NCI-H128 (cell line): ENCODE results near the gene ZIC1.

Experiments used
- DNase-seq: peaks from one replicate; lab custom pipeline; 2025; ENCODE audit not compliant: unreplicated experiment; lab: John Stamatoyannopoulos, UW

ZIC1 gene

GRCh38 chr3:147380387-147380951 is 28.7 kb upstream of the ZIC1 start:
- DNase-seq = no peak

DNA sequence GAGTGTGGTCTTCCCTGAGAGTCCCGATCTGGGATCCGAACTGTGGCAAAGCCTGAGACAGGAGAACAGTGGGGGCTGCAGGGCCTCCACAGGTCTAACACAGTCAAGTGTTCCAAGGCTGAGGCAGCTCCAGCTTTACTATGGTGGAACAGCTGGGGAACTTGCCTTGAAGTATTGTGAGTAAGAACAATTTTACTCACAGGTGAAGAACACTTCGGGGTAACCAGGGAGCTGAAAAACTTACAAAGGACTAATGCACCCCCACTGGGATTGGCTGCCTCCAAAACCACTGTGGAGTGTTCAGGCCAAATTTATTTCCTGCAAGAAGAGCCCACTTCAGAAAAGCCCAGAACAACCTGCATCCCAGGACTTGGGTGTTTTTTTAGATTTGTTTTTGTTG is 28.2 kb upstream of the ZIC1 start:
- DNase-seq = no peak

GRCh38 chr3:147381596-147381995 is 27.6 kb upstream of the ZIC1 start:
- DNase-seq = no peak

- no peak for DNase-seq
These were observed 25.5 kb upstream of the ZIC1 start for GRCh38 chr3:147383617-147384016.

DNA sequence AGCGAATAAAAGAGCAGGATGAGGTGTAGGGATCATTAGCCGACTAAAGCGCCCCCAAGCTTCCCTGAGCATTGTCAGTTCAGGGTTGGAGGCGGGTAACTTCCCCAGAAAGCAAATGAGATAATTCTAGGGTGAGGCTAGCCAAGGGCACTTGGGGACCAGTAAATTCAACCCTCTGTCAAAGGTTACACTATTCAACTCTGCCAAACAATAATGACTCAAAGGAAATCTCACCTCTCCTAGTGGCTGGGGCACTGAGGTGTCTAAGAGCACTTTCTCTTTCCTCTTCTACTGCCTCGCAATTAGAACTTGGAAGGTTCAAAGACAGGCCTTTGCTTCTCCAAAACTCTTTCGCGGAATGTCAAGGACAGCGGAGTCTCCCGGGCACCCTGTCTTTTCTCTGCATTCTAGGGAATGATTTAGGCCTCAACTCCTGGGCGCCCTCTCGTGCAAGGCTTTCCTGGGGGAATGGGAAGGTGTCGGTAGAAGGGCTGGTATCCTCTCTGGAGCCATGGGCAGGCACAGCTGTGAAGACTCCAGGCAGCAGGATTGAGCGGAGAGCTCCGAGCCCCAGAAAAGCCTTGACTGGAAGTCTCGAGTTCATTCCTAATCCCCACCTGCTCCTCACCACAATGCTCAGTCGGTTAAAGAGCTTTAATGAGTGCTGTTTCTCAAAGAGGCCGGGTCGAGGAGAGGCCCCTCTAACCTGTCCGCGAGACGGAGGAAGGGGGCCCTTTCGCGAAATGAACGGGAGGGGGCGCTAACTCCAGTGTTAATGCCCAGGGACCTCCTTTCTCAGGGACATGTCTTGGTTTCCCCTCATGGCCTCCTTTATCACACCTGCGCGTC is 24.7 kb upstream of the ZIC1 start:
- no peak for DNase-seq

DNA sequence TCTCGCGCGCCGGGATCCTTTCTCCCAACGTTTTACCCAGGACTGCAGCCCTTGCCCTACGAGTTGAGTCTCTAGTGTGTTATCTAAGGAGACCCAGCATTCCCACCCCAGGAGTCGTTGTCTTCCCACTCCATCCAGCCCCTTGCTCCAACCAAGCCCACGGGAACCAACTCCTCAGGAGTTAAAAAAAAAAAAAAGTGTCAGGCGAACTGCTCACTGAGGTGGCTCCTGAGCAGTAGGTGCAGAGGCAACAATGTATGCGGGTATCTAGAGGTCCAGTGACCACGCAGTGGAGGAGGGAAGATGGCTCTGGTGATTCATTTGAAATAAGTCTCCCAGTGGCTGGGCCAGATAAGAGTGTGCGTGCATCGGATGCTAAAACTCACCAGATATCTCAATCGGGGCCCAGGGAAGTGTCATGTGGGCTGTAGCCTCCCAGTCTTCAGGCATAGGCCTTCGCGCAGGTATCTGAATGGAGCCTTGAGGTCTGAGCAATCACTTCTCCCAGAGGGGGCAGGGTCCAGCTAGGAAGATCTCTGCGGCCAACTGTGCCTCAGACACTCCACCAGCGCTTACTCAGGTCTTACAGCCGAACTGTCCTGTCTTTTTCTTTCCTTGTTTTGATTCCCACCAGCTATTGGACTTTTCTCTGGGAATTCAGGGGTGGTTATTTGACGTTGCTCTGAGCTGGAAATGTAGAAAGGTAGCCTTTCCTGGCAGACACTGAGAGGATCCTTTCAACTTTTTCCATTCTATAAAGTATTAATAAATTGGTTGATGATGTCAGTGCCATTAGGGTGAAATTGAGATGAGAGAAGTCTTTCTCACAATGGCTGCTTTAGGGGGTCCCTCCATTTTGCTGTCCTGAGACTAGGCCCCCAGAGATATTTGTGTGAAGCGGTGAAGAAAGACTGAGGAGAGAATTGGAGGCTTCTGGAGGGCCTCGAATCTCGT is 23.8 kb upstream of the ZIC1 start:
- DNase-seq = no peak

- no peak for DNase-seq
These were observed 21.8 kb upstream of the ZIC1 start for GRCh38 chr3:147387291-147387884.

GRCh38 chr3:147387885-147388699 is 21.1 kb upstream of the ZIC1 start:
- no peak for DNase-seq

- no peak for DNase-seq
These were observed 20.2 kb upstream of the ZIC1 start for GRCh38 chr3:147388700-147389580.

DNA sequence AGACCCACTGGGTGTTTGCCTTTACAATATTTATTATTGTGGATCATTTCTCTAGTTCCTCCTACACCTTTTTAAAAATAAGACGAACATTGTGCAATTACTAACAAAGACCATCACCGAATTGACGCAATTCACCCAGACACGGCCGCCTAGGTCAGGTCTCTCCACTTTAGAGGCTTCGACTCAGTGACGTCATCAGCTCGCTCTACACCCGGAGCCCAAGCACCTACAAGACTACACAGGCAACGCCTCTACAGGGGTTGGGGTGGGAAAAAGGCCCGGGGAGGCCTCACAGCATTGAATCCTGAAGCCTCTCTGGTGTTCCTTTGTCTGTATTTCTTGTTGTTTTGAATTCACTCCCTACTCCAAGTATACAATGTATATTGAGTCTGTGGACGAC is 19.4 kb upstream of the ZIC1 start:
- DNase-seq = no peak

GRCh38 chr3:147390589-147391569 is 18.3 kb upstream of the ZIC1 start:
- DNase-seq = no peak

DNA sequence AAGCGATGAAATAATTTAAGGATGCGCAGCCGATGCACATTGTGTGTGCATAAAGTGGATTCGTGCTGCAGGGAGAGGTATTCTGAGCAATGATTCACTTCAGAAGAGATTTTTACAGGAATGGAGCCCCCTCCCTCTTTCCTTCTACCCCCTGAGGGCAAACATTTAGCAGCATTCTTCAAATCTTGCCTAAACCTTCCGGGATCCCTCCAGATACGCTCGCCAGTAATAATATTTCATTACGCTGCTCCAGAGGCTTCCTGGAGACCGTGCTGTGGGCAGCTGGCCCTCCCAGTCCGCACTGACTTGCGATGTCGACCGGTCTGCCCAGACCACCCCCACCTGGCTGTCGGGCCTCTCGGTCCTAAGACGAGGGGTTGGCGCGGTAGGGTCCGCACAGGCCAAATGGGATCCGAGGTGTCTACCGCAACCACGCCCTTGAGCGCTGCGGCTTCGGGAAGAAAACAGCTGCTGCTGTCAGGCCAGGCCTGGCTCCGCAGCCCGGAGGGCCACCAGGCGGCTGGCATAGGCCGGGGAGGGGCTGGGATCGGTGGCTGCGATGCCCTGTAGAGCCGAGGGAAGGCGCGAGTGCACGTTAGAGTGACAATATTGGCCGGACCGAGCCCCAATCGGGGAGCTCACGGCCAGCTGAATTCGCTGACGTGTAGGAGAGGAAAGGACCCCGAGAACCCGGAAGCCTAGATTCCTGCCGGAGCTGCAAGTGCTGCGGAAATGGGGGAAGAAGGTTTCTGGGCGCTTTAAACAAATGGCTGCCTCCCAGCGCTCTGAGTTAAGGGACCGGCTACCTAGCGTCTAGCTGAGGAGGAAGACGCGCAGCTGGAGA is 17.2 kb upstream of the ZIC1 start:
- DNase-seq = no peak

DNA sequence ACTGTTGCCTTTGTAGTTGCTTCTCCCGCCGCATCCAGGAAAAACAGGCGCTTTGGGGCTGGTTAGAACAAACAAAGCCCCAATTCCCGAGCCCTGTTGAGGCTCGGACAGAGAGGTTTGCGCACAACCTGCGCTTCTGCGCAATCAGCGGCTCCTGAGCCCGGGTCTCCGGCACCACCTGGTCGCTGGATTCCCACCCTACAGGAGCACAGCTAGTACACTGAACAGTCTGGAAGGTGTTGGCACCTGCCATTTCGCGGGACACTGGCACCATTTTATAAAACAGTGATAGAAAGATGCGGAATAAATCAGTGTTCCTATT is 16.6 kb upstream of the ZIC1 start:
- no peak for DNase-seq

DNA sequence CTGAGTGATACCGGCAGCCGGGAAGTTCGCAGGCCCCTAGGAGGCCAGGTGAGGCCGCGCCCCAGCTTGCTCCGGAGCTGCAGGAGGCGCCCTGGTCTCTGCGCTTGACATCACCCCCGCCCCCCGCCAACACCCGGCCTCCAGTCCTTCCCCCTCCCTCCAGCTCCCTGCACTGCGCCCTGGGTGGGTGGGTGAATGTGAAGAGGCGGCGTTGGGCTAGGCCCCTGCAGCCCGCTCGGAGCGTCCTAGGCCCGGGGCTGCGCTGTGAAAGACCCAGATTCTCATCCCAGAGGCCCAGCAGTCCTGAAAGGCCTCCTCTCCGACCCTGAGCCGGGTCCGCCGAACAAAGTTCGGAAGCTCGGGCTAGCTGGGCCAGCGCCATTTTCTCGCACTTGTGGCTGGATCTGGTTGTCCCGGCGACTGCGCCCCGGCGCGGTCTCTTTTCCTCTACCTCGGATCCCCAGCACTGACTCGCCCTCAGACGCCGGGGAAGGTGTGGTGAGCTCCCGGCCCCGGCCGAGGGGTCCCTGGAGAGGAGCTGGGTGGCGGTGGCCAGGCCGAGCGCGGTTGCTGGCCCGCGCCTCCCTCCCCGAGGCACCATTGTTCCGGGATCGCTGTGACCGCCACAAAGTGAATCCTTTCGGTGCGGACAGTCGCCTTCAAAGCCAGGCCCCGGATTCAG is 15.8 kb upstream of the ZIC1 start:
- no peak for DNase-seq

DNA sequence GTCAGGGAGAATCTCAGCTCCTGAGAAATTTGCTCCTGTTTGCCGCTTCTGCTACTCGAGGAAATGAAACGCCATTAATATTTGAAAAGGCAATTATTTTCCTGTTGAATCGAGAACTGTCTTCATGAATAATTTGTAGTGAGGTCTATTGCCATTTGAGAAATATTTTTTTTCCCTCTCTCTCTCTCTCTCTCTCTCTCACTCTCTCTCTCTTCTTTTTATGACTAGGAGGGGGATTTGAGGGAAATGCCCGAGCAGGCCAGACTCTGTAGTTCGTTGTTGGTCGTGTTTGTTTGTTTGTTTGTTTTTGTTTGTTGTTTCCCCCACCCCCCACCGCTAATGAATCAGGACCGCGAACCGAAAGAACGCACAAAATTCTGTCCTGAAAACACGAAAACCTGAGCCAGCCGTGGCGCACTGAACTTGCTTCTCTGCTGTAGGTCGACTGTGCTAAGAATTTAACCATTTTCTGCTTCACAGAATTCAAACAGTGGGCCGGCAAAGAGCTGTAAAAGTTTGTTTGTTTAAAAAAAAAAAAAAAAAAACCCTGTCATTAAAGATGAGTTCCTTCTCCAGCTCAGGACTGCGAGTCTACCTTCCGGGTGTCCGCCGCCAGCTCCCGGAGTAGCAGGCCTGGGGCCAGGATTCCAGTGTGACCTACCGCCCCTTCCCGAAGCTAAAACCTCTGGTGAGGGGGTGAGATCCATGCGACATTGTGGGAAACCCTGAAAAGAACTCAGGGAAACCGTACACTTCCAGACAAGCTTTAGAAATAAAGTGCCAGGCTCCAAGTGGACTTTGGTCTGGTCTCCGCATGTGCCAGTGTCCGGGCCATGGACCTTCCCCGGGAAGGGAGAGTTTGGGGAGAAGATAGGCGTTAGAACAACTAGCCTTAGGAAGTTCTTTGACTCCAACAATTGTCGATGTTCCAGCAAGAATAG is 15.0 kb upstream of the ZIC1 start:
- DNase-seq = no peak

- no peak for DNase-seq
These were observed 14.3 kb upstream of the ZIC1 start for GRCh38 chr3:147394884-147395225.
